Measurements from ENCODE around the gene PRKAR2B.

DNA sequence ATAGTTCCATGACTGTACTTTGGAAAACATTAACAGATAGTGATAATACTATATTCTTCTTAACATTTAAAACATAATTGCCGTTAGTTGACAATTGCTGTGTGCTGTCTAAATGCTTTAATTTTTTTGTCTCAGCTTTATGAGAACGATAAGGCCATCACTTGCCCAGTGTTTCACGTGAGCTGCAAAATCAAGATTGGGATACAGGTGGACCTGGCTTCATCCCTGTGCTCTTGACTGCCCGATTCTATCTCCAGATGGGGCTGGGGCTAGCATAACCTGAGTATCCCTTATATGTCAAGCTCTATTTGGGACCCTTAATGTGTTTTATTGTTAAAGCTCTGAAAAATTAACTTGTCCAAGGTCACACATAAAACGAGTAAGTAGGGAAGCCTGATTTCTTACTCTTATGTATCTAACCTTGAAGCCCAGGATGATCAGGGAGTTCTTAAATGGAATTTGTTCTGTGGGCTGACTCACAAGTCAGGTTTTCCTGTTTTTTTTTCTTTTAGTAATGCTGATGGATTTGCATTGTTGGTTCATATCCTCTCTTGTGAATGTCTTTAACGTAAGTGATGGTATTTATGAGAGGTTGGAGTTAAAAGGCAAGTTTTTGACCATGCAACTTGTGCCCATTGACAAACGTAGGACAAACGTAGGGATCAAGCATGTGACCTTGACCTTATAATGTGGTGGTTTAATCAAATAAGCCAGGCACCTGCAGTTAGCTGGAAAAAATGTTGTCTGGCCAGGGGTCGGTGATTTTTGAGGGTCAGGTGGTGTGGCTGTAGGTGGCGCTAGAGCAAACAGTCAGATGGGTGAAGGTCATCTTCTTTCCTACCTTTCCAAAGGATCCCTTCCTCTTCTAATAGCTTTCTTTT lies 3.6 kb downstream of the PRKAR2B start:
- TF ChIP-seq, protein P1, sequence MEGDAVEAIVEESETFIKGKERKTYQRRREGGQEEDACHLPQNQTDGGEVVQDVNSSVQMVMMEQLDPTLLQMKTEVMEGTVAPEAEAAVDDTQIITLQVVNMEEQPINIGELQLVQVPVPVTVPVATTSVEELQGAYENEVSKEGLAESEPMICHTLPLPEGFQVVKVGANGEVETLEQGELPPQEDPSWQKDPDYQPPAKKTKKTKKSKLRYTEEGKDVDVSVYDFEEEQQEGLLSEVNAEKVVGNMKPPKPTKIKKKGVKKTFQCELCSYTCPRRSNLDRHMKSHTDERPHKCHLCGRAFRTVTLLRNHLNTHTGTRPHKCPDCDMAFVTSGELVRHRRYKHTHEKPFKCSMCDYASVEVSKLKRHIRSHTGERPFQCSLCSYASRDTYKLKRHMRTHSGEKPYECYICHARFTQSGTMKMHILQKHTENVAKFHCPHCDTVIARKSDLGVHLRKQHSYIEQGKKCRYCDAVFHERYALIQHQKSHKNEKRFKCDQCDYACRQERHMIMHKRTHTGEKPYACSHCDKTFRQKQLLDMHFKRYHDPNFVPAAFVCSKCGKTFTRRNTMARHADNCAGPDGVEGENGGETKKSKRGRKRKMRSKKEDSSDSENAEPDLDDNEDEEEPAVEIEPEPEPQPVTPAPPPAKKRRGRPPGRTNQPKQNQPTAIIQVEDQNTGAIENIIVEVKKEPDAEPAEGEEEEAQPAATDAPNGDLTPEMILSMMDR (conservative IDR thresholded peaks at IDR 0.05 in 1 of 2, IDR thresholded peaks at IDR 0.05 in 1 of 2; ENCODE audit: low read depth in 1 of 2, low read length in 2 of 2) = no peak
- no peak for TF ChIP-seq EZH2 (IDR thresholded peaks at IDR 0.05; ENCODE audit: low read length, missing control alignments)
